ENCODE results near the gene MYOCD.

DNA sequence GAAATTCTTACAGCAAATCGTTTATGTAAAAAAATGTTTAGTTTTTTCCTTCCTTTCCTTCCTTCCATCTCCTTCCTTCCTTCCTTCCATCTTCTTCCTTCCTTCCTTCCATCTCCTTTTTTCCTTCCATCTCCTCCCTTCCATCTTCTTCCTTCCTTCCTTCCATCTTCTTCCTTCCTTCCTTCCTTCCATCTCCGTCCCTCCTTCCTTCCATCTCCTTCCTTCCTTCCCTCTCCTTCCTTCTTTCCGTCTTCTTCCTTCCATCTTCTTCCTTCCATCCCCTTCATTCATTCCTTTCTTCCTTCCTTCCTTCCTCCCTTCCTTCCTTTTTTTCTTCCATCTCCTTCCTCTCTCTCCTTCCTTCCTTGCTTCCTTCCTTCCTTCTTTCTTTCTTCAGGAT is 22.7 kb downstream of the MYOCD start:
- TF ChIP-seq, protein P1, sequence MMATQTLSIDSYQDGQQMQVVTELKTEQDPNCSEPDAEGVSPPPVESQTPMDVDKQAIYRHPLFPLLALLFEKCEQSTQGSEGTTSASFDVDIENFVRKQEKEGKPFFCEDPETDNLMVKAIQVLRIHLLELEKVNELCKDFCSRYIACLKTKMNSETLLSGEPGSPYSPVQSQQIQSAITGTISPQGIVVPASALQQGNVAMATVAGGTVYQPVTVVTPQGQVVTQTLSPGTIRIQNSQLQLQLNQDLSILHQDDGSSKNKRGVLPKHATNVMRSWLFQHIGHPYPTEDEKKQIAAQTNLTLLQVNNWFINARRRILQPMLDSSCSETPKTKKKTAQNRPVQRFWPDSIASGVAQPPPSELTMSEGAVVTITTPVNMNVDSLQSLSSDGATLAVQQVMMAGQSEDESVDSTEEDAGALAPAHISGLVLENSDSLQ (IDR thresholded peaks at IDR 0.05): no peak
- TF ChIP-seq HDGF (IDR thresholded peaks at IDR 0.05; ENCODE audit: borderline replicate concordance) (no peak), SUZ12 (IDR thresholded peaks at IDR 0.05) (no peak), CTBP1 (IDR thresholded peaks at IDR 0.05; ENCODE audit: borderline replicate concordance) (no peak), NFRKB (IDR thresholded peaks at IDR 0.05) (no peak), TARDBP (IDR thresholded peaks at IDR 0.05) (no peak), ARNT (IDR thresholded peaks at IDR 0.05) (no peak), BHLHE40 (IDR thresholded peaks at IDR 0.05; ENCODE audit: borderline replicate concordance) (no peak), ELF4 (IDR thresholded peaks at IDR 0.05) (no peak), SP1 (IDR thresholded peaks at IDR 0.05) (no peak), FOXM1 (IDR thresholded peaks at IDR 0.05; ENCODE audit: borderline replicate concordance) (no peak)
